BLaER1 treated with 17β-estradiol and CSF1 and Interleukin-3, amounts not matched to agents 10 nM and 100 nM (cell line): ENCODE results near the gene GRID2.

Source experiments
- H3K27ac ChIP-seq, 11 experiments: shearing (Covaris generic); formaldehyde crosslinking; 2 replicates each; pipeline ENCODE4 v1.8.1; 2022
- H3K27me3 ChIP-seq, 11 experiments: shearing (Covaris generic); formaldehyde crosslinking; 2 replicates each; pipeline ENCODE4 v1.8.1; 2022
- H3K36me3 ChIP-seq, 11 experiments: shearing (Covaris generic); formaldehyde crosslinking; 2 replicates each; pipeline ENCODE4 v1.8.1; 2022
- H3K4me1 ChIP-seq, 10 experiments: shearing (Covaris generic); formaldehyde crosslinking; 2 replicates each; pipeline ENCODE4 v1.8.1; 2022
- H3K4me2 ChIP-seq, 11 experiments: shearing (Covaris generic); formaldehyde crosslinking; 2 replicates each; pipeline ENCODE4 v1.8.1; 2022
- H3K4me3 ChIP-seq, 10 experiments: shearing (Covaris generic); formaldehyde crosslinking; 2 replicates each; pipeline ENCODE4 v1.8.1; 2022
- H3K9ac ChIP-seq, 11 experiments: shearing (Covaris generic); formaldehyde crosslinking; 2 replicates each; pipeline ENCODE4 v1.8.1; 2022
- H3K9me3 ChIP-seq, 11 experiments: shearing (Covaris generic); formaldehyde crosslinking; replicated peaks in 1 of 11; 2 replicates each; pipeline ENCODE4 v1.8.1; 2022
- H4K20me1 ChIP-seq, 11 experiments: shearing (Covaris generic); formaldehyde crosslinking; 2 replicates each; pipeline ENCODE4 v1.8.1; 2022
- Cebpa-rat ChIP-seq, 11 experiments: shearing (Covaris generic); IDR thresholded peaks; 2 replicates each; pipeline ENCODE4 v1.8.1; 2022

The GRID2 gene

GRCh38 chr4:93409035-93409434, 1105.3 kb downstream of the GRID2 start:
- H3K27me3 ChIP-seq = no peaks in the 10 kb centered on the region
- no peaks in the 10 kb centered on the region for H3K4me1 ChIP-seq
- H3K4me3 ChIP-seq = no peak overlapping the region
- no peak for TF ChIP-seq Cebpa-rat (IDR thresholded peaks at IDR 0.05)
- no peak overlapping the region for H3K4me2 ChIP-seq
- H3K36me3 ChIP-seq = no peaks in the 10 kb centered on the region
- H3K9me3 ChIP-seq = no peaks in the 10 kb centered on the region
- H3K9ac ChIP-seq = no peak overlapping the region
- H3K27ac ChIP-seq = no peak overlapping the region
- H4K20me1 ChIP-seq = no peaks in the 10 kb centered on the region

- no peak overlapping the region for H3K4me3 ChIP-seq
- H3K4me1 ChIP-seq = no peaks in the 10 kb centered on the region
- H3K27ac ChIP-seq = no peak overlapping the region
- TF ChIP-seq Cebpa-rat (IDR thresholded peaks at IDR 0.05) = no peak
- no peak overlapping the region for H3K9ac ChIP-seq
- no peaks in the 10 kb centered on the region for H3K27me3 ChIP-seq
- H3K36me3 ChIP-seq = no peaks in the 10 kb centered on the region
- H3K4me2 ChIP-seq = no peak overlapping the region
- no peaks in the 10 kb centered on the region for H3K9me3 ChIP-seq
- H4K20me1 ChIP-seq = no peaks in the 10 kb centered on the region
Measured at GRCh38 chr4:93414041-93414550, 1110.3 kb downstream of the GRID2 start.

- Histone ChIP-seq H3K4me3 (no peak overlapping the region), H4K20me1 (no peaks in the 10 kb centered on the region), H3K9me3 (no peaks in the 10 kb centered on the region), H3K27ac (no peak overlapping the region), H3K4me2 (no peak overlapping the region), H3K9ac (no peak overlapping the region), H3K4me1 (no peaks in the 10 kb centered on the region), H3K27me3 (no peaks in the 10 kb centered on the region), H3K36me3 (no peaks in the 10 kb centered on the region)
- TF ChIP-seq Cebpa-rat (IDR thresholded peaks at IDR 0.05) = no peak
Measured at GRCh38 chr4:93416344-93417128, 1112.8 kb downstream of the GRID2 start.

GRCh38 chr4:93431371-93431770, 1127.6 kb downstream of the GRID2 start:
- no peak for TF ChIP-seq Cebpa-rat (IDR thresholded peaks at IDR 0.05)
- Histone ChIP-seq H3K36me3 (no peaks in the 10 kb centered on the region), H3K9ac (no peak overlapping the region), H3K9me3 (no peaks in the 10 kb centered on the region), H3K27me3 (no peaks in the 10 kb centered on the region), H3K4me2 (no peak overlapping the region), H4K20me1 (no peaks in the 10 kb centered on the region), H3K27ac (no peak overlapping the region), H3K4me3 (no peak overlapping the region), H3K4me1 (no peaks in the 10 kb centered on the region)

GRCh38 chr4:93433840-93434239, 1130.1 kb downstream of the GRID2 start:
- H3K27ac ChIP-seq = no peak overlapping the region
- no peaks in the 10 kb centered on the region for H3K4me1 ChIP-seq
- no peak overlapping the region for H3K4me2 ChIP-seq
- no peak overlapping the region for H3K9ac ChIP-seq
- H3K9me3 ChIP-seq = no peaks in the 10 kb centered on the region
- H3K27me3 ChIP-seq = no peaks in the 10 kb centered on the region
- H3K4me3 ChIP-seq = no peak overlapping the region
- no peak for TF ChIP-seq Cebpa-rat (IDR thresholded peaks at IDR 0.05)
- no peaks in the 10 kb centered on the region for H3K36me3 ChIP-seq
- H4K20me1 ChIP-seq = no peaks in the 10 kb centered on the region

GRCh38 chr4:93436000-93436626, 1132.3 kb downstream of the GRID2 start:
- Histone ChIP-seq H3K9me3 (no peaks in the 10 kb centered on the region), H3K27ac (no peak overlapping the region), H3K9ac (no peak overlapping the region), H3K4me1 (no peaks in the 10 kb centered on the region), H3K36me3 (no peaks in the 10 kb centered on the region), H4K20me1 (no peaks in the 10 kb centered on the region), H3K4me2 (no peak overlapping the region), H3K27me3 (no peaks in the 10 kb centered on the region), H3K4me3 (no peak overlapping the region)
- no peak for TF ChIP-seq Cebpa-rat (IDR thresholded peaks at IDR 0.05)

- no peaks in the 10 kb centered on the region for H3K4me1 ChIP-seq
- no peak for TF ChIP-seq Cebpa-rat (IDR thresholded peaks at IDR 0.05)
- H3K9me3 ChIP-seq = no peaks in the 10 kb centered on the region
- H4K20me1 ChIP-seq = no peaks in the 10 kb centered on the region
- no peaks in the 10 kb centered on the region for H3K27me3 ChIP-seq
- no peaks in the 10 kb centered on the region for H3K36me3 ChIP-seq
- no peak overlapping the region for H3K4me2 ChIP-seq
- H3K9ac ChIP-seq = no peak overlapping the region
- no peak overlapping the region for H3K4me3 ChIP-seq
- H3K27ac ChIP-seq = no peak overlapping the region
Measured at GRCh38 chr4:93437991-93438390, 1134.2 kb downstream of the GRID2 start.

GRCh38 chr4:93444860-93445259, 1141.1 kb downstream of the GRID2 start:
- H4K20me1 ChIP-seq = no peaks in the 10 kb centered on the region
- H3K4me1 ChIP-seq = no peaks in the 10 kb centered on the region
- no peaks in the 10 kb centered on the region for H3K36me3 ChIP-seq
- no peak overlapping the region for H3K4me2 ChIP-seq
- no peak for TF ChIP-seq Cebpa-rat (IDR thresholded peaks at IDR 0.05)
- no peaks in the 10 kb centered on the region for H3K9me3 ChIP-seq
- no peak overlapping the region for H3K27ac ChIP-seq
- no peaks in the 10 kb centered on the region for H3K27me3 ChIP-seq
- no peak overlapping the region for H3K9ac ChIP-seq
- H3K4me3 ChIP-seq = no peak overlapping the region

GRCh38 chr4:93446038-93446437, 1142.3 kb downstream of the GRID2 start:
- no peak overlapping the region for H3K27ac ChIP-seq
- no peaks in the 10 kb centered on the region for H4K20me1 ChIP-seq
- H3K4me1 ChIP-seq = no peaks in the 10 kb centered on the region

More at GRCh38 chr4:93446038-93446437, 1142.3 kb downstream of the GRID2 start:
- H3K4me3 ChIP-seq = no peak overlapping the region
- no peaks in the 10 kb centered on the region for H3K9me3 ChIP-seq
- H3K36me3 ChIP-seq = no peaks in the 10 kb centered on the region
- TF ChIP-seq Cebpa-rat (IDR thresholded peaks at IDR 0.05) = no peak
- no peak overlapping the region for H3K9ac ChIP-seq
- no peaks in the 10 kb centered on the region for H3K27me3 ChIP-seq
- H3K4me2 ChIP-seq = no peak overlapping the region
